Body of pancreas (tissue), 4 donors: Measurements from ENCODE around the gene GALNT17.

Experiments used
- CTCF ChIP-seq, 7 experiments: fragments of 450-650 bp in 4 of 7; fragments of 200-600 bp in 3 of 7; sonication (generic) in 3 of 7; IDR thresholded peaks; one replicate each; pipeline ENCODE4 v1.5.1; 2016 to 2019; ENCODE audit warnings: antibody characterized with exemption in 7 of 7
- POLR2A ChIP-seq, 3 donors: fragments of 450-650 bp; IDR thresholded peaks; one replicate each; pipeline ENCODE4 v1.6.1; 2016; ENCODE audit warnings: antibody characterized with exemption in 3 of 3, mild to moderate bottlenecking in 2 of 3

DNA sequence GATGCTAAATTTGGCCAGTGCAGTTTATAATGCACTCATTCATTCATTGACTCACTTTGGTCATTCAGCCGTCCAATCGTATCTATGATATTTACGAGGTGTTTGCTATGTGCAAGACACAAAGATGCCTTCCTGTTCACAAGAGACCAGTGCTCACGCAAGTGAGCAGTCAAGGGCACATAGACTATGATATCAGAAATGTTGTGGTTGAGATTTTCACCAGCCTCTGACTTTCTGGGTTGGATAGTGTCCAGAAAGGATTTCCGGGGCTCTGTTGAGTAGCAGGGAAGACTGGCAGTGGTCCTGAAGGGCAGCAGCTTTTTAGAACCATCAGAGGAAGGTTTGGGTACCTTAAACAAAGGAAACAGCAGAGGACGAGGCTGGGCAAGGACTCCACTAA is 191.8 kb downstream of the GALNT17 start:
- TF ChIP-seq CTCF (IDR thresholded peaks at IDR 0.05) (no peak), POLR2A (IDR thresholded peaks at IDR 0.05) (no peak)
